Trophoblast cell (in vitro differentiated cells and primary cell): ENCODE measurements around the gene KCNQ1OT1.
A peak's percentile ranks its signal among the peaks of the same experiment; 100 is the strongest.

Experiments
- DNase-seq, 2 donors: peaks; one replicate each; pipeline ENCODE4 v3.0.0-alpha.2; 2016
- H2AFZ ChIP-seq: 2 replicates; pipeline ENCODE4 v1.6.1; 2013; ENCODE audit warnings: low read length, moderate library complexity, mild to moderate bottlenecking; ENCODE audit not compliant: insufficient read depth, poor library complexity
- H2AK5ac ChIP-seq: 2 replicates; pipeline ENCODE4 v1.6.1; 2013; ENCODE audit warnings: mild to moderate bottlenecking, low read length
- H2BK120ac ChIP-seq: 2 replicates; pipeline ENCODE4 v1.6.1; 2013; ENCODE audit warnings: low read length, mild to moderate bottlenecking, moderate library complexity; ENCODE audit not compliant: insufficient read depth, poor library complexity
- H2BK12ac ChIP-seq: 2 replicates; pipeline ENCODE4 v1.6.1; 2013; ENCODE audit warnings: mild to moderate bottlenecking, low read length, moderate library complexity
- H2BK5ac ChIP-seq: 2 replicates; pipeline ENCODE4 v1.6.1; 2013; ENCODE audit warnings: low read length, low read depth, moderate library complexity, mild to moderate bottlenecking; ENCODE audit not compliant: poor library complexity
- H3K14ac ChIP-seq: 2 replicates; pipeline ENCODE4 v1.6.1; 2013; ENCODE audit warnings: mild to moderate bottlenecking, low read length
- H3K18ac ChIP-seq: 2 replicates; pipeline ENCODE4 v1.6.1; 2013; ENCODE audit warnings: mild to moderate bottlenecking, low read length
- H3K23ac ChIP-seq: 2 replicates; pipeline ENCODE4 v1.6.1; 2013; ENCODE audit warnings: low read length
- H3K27ac ChIP-seq: 2 replicates; pipeline ENCODE4 v1.5.1; 2013; ENCODE audit warnings: low read depth, mild to moderate bottlenecking, inconsistent platforms, low read length, moderate library complexity
- H3K27me3 ChIP-seq: 2 replicates; pipeline ENCODE4 v1.6.1; 2013; ENCODE audit warnings: inconsistent platforms, mild to moderate bottlenecking, low read length, moderate library complexity; ENCODE audit not compliant: insufficient read depth
- H3K36me3 ChIP-seq, 2 experiments: 1 replicate in 1 of 2; 2 replicates in 1 of 2; pipeline ENCODE4 v1.6.1; 2013; ENCODE audit warnings: low read length in 2 of 2, mild to moderate bottlenecking in 2 of 2, moderate library complexity in 1 of 2; ENCODE audit not compliant: insufficient read depth in 2 of 2, control insufficient read depth in 1 of 2
- H3K4ac ChIP-seq: 2 replicates; pipeline ENCODE4 v1.6.1; 2013; ENCODE audit warnings: low read depth, mild to moderate bottlenecking, low read length, moderate library complexity
- H3K4me1 ChIP-seq, 2 experiments: 1 replicate in 1 of 2; 2 replicates in 1 of 2; pipeline ENCODE4 v1.6.1; 2013; ENCODE audit warnings: low read length in 2 of 2, mild to moderate bottlenecking in 2 of 2, moderate library complexity in 1 of 2; ENCODE audit not compliant: insufficient read depth in 2 of 2, control insufficient read depth in 1 of 2
- H3K4me2 ChIP-seq: 2 replicates; pipeline ENCODE4 v1.6.1; 2013; ENCODE audit warnings: inconsistent platforms, mild to moderate bottlenecking, low read length, moderate library complexity
- H3K4me3 ChIP-seq: 2 replicates; pipeline ENCODE4 v1.5.1; 2013; ENCODE audit warnings: mild to moderate bottlenecking, low read depth, low read length, inconsistent platforms
- H3K79me1 ChIP-seq: one replicate; pipeline ENCODE4 v1.6.1; 2013; ENCODE audit warnings: low read length
- H3K79me2 ChIP-seq: 2 replicates; pipeline ENCODE4 v1.6.1; 2013; ENCODE audit warnings: low read length, mild to moderate bottlenecking; ENCODE audit not compliant: control insufficient read depth, insufficient read depth, poor library complexity
- H3K9ac ChIP-seq: 2 replicates; pipeline ENCODE4 v1.6.1; 2013; ENCODE audit warnings: mild to moderate bottlenecking, low read length
- H3K9me3 ChIP-seq: 2 replicates; pipeline ENCODE4 v1.6.1; 2013; ENCODE audit warnings: low read depth, mild to moderate bottlenecking, control low read depth, inconsistent platforms, low read length; ENCODE audit not compliant: insufficient read depth
- H4K12ac ChIP-seq: 2 replicates; pipeline ENCODE4 v1.6.1; 2013; ENCODE audit warnings: low read depth, mild to moderate bottlenecking, low read length, moderate library complexity
- H4K8ac ChIP-seq: 2 replicates; pipeline ENCODE4 v1.6.1; 2013; ENCODE audit warnings: low read depth, mild to moderate bottlenecking, low read length, moderate library complexity
- H4K91ac ChIP-seq: one replicate; pipeline ENCODE4 v1.6.1; 2013; ENCODE audit warnings: low read depth, mild to moderate bottlenecking, low read length, moderate library complexity
- WGBS: extraction: QIAGEN DNeasy Blood & Tissue Kit; methylation state at CpG from one replicate; pipeline ENCODE4 v1.1.7; 2013; ENCODE audit warnings: missing lambda C conversion rate; ENCODE audit not compliant: insufficient read length, insufficient coverage; ENCODE audit errors: extremely low coverage; 5-methylcytosine and 5-hydroxymethylcytosine counted together

KCNQ1OT1 gene

DNA sequence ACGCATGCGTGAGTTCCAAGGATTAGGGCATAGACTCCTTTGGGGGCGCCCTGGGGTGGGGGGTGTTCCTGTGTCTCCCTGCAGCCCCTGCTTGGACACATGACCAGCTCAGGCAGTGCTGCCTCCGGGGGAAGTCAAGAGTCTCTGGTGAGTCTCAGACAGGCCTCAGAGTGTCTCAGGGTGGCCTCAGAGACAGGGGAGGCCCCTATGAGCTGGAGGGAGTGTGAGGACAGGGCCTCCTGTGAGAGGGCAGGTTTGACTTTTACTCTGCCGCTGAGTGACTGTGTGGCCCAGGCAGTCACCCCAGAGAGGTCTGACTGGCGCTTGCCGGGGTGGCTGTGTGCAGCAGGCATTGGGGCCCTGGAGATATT is 41.2 kb upstream of the KCNQ1OT1 start:
- no peak overlapping the region for H3K4ac ChIP-seq
- no CpG with 5 or more reads among the region's 7 CpGs for WGBS
- H4K91ac ChIP-seq: peak overlapping the region; percentile 64
- H3K79me1 ChIP-seq: peaks cover 28% of the 10 kb centered on the region
- H2AFZ ChIP-seq: no peak overlapping the region
- peak overlapping the region; percentile 21 for H4K8ac ChIP-seq
- no peaks in the 10 kb centered on the region for H3K27me3 ChIP-seq
- no peak overlapping the region for H4K12ac ChIP-seq
- peak overlapping the region; percentile 48 for H3K14ac ChIP-seq
- H3K23ac ChIP-seq: no peak overlapping the region
- H2AK5ac ChIP-seq: peak overlapping the region; percentile 48
- H3K9ac ChIP-seq: no peak overlapping the region
- H3K27ac ChIP-seq: peak overlapping the region; percentile 60
- peak overlapping the region; percentile 47 for H2BK12ac ChIP-seq
- H3K36me3 ChIP-seq: no peaks in the 10 kb centered on the region
- H2BK5ac ChIP-seq: peak overlapping the region; percentile 8
- H3K9me3 ChIP-seq: peaks cover 4% of the 10 kb centered on the region
- peak overlapping the region; percentile 21 for H3K18ac ChIP-seq
- no peak overlapping the region for H3K4me2 ChIP-seq
- peak overlapping the region; percentile 57 for H2BK120ac ChIP-seq
- no peaks in the 10 kb centered on the region for H3K79me2 ChIP-seq
- no peak overlapping the region for H3K4me3 ChIP-seq
- peaks cover 34 to 41% of the 10 kb centered on the region in 2 experiments for H3K4me1 ChIP-seq
- peak; percentile 46 to 65 for DNase-seq

DNA sequence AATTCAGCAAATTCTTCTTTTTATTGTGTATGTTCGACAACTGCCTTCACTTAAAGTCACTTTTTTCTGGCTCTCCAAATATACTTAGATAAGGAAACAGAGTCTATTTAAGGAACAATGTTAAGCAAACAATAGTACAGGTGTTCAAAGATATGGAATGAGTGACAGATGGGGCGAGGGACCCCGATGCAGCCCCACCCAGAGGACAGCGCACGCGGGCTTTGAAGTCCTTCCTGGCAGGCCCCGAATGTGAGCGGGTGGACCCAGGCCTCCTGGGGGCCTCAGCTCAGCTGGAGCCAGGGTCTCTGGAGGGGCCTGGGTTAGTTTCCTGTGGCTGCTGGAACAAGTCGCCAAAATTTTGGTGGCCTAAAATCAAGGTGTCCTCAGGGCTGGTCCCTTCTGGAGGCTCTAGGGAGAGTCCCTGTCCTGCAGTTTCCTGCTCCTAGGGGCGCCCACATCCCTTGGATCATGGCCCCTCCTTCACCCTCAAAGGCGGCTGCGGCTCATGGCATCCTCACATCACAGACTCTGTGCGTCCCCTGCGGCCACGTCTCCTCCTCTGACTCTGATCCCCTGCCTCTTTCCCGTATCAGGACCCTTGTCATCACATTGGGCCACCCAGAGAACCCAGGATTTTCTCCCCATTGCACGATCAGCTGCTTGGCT is 40.6 kb upstream of the KCNQ1OT1 start:
- Histone ChIP-seq H4K8ac (peak overlapping the region; percentile 21), H3K27me3 (no peaks in the 10 kb centered on the region), H3K4me3 (no peak overlapping the region), H4K91ac (peak overlapping the region; percentile 64), H3K14ac (peak overlapping the region; percentile 48), H3K9ac (no peak overlapping the region), H3K36me3 (no peaks in the 10 kb centered on the region), H4K12ac (no peak overlapping the region), H3K23ac (no peak overlapping the region), H3K9me3 (peaks cover 4% of the 10 kb centered on the region), H2BK120ac (peak overlapping the region; percentile 57), H3K4ac (no peak overlapping the region), H2BK5ac (peak overlapping the region; percentile 8), H3K79me2 (no peaks in the 10 kb centered on the region), H3K4me2 (no peak overlapping the region), H2AK5ac (peak overlapping the region; percentile 48), H3K79me1 (peaks cover 26% of the 10 kb centered on the region), H3K4me1 (peaks cover 32 to 41% of the 10 kb centered on the region in 2 experiments), H2BK12ac (peak overlapping the region; percentile 47), H3K27ac (no peak overlapping the region), H3K18ac (no peak overlapping the region), H2AFZ (no peak overlapping the region)
- DNase-seq: peak; percentile 68 to 82
- WGBS: no CpG with 5 or more reads among the region's 17 CpGs

GRCh38 chr11:2739531-2740274 is 39.9 kb upstream of the KCNQ1OT1 start:
- no peaks in the 10 kb centered on the region for H3K79me2 ChIP-seq
- H4K91ac ChIP-seq: peak overlapping the region; percentile 48
- no peak overlapping the region for H2BK5ac ChIP-seq
- no peak overlapping the region for H3K9ac ChIP-seq
- H3K14ac ChIP-seq: peak overlapping the region; percentile 13
- no peak overlapping the region for H2BK12ac ChIP-seq
- no peak overlapping the region for H3K18ac ChIP-seq
- H3K27me3 ChIP-seq: no peaks in the 10 kb centered on the region
- WGBS: no CpG with 5 or more reads among the region's 18 CpGs
- no peak overlapping the region for H3K4ac ChIP-seq
- H2AK5ac ChIP-seq: peak overlapping the region; percentile 38
- H3K27ac ChIP-seq: no peak overlapping the region
- no peak for DNase-seq
- H2AFZ ChIP-seq: no peak overlapping the region
- no peak overlapping the region for H2BK120ac ChIP-seq
- no peak overlapping the region for H3K4me3 ChIP-seq
- H3K4me1 ChIP-seq: peaks cover 32 to 41% of the 10 kb centered on the region in 2 experiments
- H3K79me1 ChIP-seq: peaks cover 26% of the 10 kb centered on the region
- no peak overlapping the region for H3K4me2 ChIP-seq
- no peak overlapping the region for H3K23ac ChIP-seq
- no peaks in the 10 kb centered on the region for H3K36me3 ChIP-seq
- H4K8ac ChIP-seq: no peak overlapping the region
- H3K9me3 ChIP-seq: peaks cover 4% of the 10 kb centered on the region
- H4K12ac ChIP-seq: no peak overlapping the region

GRCh38 chr11:2738551-2739431 is 39.0 kb upstream of the KCNQ1OT1 start:
- H3K4me3 ChIP-seq: no peak overlapping the region
- no peak overlapping the region for H2BK120ac ChIP-seq
- H3K4me2 ChIP-seq: no peak overlapping the region
- H2AK5ac ChIP-seq: peak overlapping the region; percentile 47
- H3K4ac ChIP-seq: no peak overlapping the region
- no peaks in the 10 kb centered on the region for H3K36me3 ChIP-seq
- no peak overlapping the region for H3K18ac ChIP-seq
- peaks cover 26 to 41% of the 10 kb centered on the region in 2 experiments for H3K4me1 ChIP-seq
- H3K9me3 ChIP-seq: peaks cover 4% of the 10 kb centered on the region
- H2AFZ ChIP-seq: no peak overlapping the region
- H3K14ac ChIP-seq: no peak overlapping the region
- H2BK5ac ChIP-seq: no peak overlapping the region
- no peak overlapping the region for H3K23ac ChIP-seq
- no CpG with 5 or more reads among the region's 14 CpGs for WGBS
- no peaks in the 10 kb centered on the region for H3K79me2 ChIP-seq
- H3K27ac ChIP-seq: no peak overlapping the region
- H2BK12ac ChIP-seq: peak overlapping the region; percentile 38
- no peaks in the 10 kb centered on the region for H3K27me3 ChIP-seq
- H4K12ac ChIP-seq: no peak overlapping the region
- H4K8ac ChIP-seq: no peak overlapping the region
- H3K9ac ChIP-seq: no peak overlapping the region
- no peak for DNase-seq
- peaks cover 23% of the 10 kb centered on the region for H3K79me1 ChIP-seq
- peak overlapping the region; percentile 56 for H4K91ac ChIP-seq
